Testis (tissue), 2 donors: ENCODE data around the gene FXYD5.

Experiments used
- POLR2A ChIP-seq: fragments of 450-650 bp; IDR thresholded peaks from one replicate; pipeline ENCODE4 v1.6.1; 2017; ENCODE audit warnings: antibody characterized with exemption, mild to moderate bottlenecking, moderate library complexity
- TF ChIP-seq, protein P1 (sequence below), 3 experiments: fragments of 450-650 bp in 2 of 3; fragments of 200-600 bp in 1 of 3; sonication (generic) in 1 of 3; IDR thresholded peaks; one replicate each; pipeline ENCODE4 v1.5.1; 2016 to 2019; ENCODE audit warnings: antibody characterized with exemption in 3 of 3, mild to moderate bottlenecking in 2 of 3, moderate library complexity in 1 of 3

DNA sequence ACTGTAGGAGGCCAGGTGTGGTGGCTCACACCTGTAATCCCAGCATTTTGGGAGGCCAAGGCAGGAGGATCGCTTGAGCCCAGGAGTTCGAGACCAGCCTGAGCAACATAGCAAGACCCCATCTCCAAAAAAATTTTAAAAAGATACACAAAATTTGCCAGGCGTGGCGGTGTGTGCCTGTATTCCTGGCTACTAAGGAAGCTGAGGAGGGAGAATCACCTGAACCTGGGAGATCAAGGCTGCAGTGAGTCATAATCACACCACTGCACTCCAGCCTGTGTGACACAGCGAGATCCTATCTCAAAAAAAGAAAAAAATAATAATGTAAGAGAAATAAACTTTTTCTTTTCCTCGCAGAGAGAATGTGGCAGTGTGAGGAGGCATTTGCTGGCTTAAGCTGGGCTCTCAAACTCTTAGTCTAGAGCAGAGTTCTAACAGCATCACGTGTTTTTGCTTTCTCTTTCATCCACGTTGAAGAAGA is 52.9 kb downstream of the FXYD5 start:
- TF ChIP-seq, protein P1, sequence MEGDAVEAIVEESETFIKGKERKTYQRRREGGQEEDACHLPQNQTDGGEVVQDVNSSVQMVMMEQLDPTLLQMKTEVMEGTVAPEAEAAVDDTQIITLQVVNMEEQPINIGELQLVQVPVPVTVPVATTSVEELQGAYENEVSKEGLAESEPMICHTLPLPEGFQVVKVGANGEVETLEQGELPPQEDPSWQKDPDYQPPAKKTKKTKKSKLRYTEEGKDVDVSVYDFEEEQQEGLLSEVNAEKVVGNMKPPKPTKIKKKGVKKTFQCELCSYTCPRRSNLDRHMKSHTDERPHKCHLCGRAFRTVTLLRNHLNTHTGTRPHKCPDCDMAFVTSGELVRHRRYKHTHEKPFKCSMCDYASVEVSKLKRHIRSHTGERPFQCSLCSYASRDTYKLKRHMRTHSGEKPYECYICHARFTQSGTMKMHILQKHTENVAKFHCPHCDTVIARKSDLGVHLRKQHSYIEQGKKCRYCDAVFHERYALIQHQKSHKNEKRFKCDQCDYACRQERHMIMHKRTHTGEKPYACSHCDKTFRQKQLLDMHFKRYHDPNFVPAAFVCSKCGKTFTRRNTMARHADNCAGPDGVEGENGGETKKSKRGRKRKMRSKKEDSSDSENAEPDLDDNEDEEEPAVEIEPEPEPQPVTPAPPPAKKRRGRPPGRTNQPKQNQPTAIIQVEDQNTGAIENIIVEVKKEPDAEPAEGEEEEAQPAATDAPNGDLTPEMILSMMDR (IDR thresholded peaks at IDR 0.05), result no peak
- TF ChIP-seq POLR2A, result no peak
